ENCODE measurements around the gene UMAD1.

The UMAD1 gene

GRCh38 chr7:7694542-7694941 lies 54.0 kb downstream of the UMAD1 start:
- DNase-seq (ENCODE audit: extremely low read depth, insufficient read length), result no peak
- Histone ChIP-seq H3K36me3 (ENCODE audit: control insufficient read depth, insufficient read depth, low read length) (no peaks in the 10 kb centered on the region), H3K27me3 (replicated peaks; ENCODE audit: control insufficient read depth, insufficient read depth, low read length) (no peaks in the 10 kb centered on the region), H3K4me3 (replicated peaks; ENCODE audit: low read depth, low read length) (no peak overlapping the region)
- TF ChIP-seq, protein P1, sequence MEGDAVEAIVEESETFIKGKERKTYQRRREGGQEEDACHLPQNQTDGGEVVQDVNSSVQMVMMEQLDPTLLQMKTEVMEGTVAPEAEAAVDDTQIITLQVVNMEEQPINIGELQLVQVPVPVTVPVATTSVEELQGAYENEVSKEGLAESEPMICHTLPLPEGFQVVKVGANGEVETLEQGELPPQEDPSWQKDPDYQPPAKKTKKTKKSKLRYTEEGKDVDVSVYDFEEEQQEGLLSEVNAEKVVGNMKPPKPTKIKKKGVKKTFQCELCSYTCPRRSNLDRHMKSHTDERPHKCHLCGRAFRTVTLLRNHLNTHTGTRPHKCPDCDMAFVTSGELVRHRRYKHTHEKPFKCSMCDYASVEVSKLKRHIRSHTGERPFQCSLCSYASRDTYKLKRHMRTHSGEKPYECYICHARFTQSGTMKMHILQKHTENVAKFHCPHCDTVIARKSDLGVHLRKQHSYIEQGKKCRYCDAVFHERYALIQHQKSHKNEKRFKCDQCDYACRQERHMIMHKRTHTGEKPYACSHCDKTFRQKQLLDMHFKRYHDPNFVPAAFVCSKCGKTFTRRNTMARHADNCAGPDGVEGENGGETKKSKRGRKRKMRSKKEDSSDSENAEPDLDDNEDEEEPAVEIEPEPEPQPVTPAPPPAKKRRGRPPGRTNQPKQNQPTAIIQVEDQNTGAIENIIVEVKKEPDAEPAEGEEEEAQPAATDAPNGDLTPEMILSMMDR (IDR thresholded peaks at IDR 0.05; ENCODE audit: insufficient read depth, low read length, poor library complexity, severe bottlenecking), result no peak

DNA sequence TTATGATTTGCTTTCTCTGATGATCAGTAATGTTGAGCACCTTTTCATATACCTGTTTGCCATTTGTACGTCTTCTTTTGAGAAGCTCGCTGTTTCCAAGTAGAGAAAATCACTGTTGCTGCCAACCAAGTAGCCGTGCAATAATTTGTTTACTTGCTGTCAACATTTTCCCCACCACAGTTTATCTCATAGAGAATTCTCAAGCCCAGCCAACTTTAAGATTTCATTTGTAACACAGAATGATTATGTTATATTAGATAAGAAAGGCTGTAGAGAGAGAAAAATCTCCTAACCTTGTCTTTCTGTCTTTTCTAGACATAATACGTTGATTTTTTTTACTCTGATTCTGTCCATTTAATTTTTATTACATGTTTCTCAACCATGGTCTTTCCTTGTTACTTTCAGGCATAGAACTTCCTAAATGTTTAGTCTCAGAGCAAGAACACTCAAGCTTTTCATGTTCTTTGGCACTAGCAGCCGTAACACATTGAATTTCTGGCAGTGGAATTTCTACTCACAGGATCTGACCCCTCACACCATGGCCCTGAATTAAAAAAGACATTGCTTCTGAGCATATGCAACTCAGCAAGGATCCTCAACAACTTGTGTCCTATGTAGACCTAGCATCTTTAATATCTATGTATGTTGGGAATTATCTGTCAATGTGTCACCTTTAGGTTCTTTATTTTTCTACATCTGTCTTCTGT lies 54.7 kb downstream of the UMAD1 start:
- H3K36me3 ChIP-seq (ENCODE audit: control insufficient read depth, insufficient read depth, low read length), result no peaks in the 10 kb centered on the region
- TF ChIP-seq, protein P1 (IDR thresholded peaks at IDR 0.05; ENCODE audit: insufficient read depth, low read length, poor library complexity, severe bottlenecking), result no peak
- no peak for DNase-seq (ENCODE audit: extremely low read depth, insufficient read length)
- no peak overlapping the region for H3K4me3 ChIP-seq (replicated peaks; ENCODE audit: low read depth, low read length)
- no peaks in the 10 kb centered on the region for H3K27me3 ChIP-seq (replicated peaks; ENCODE audit: control insufficient read depth, insufficient read depth, low read length)

DNA sequence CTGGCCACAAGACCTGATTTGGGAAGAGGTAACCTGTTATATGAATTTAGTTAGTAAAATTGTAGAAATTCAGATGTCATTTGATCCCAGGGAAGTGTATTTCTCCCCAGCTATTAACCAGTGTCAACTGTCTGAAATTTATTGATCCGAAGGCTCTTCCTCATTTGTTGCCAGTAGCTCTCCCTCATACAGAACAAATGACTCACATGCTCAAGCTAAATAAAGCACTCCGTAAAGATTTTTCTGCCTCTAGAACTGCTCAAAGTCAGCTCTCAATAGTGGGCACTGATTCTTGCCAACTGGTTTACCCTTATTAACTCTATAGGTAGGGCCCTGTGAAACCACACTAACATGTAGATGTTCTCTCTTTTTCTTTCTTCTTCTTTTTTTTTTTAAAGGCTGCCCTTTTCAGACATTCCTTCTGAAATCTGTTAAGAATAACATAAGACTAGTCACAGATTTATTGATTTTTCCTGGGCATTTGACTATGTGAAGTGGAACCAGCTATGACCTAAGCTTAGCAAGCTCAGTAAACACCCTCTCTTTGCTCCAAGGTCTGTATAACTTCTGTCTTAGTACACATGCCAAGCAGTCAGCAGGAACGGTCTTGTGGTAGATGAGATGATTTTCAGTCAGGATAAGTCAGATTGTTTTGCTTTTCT lies 56.0 kb downstream of the UMAD1 start:
- no peak for DNase-seq (ENCODE audit: extremely low read depth, insufficient read length)
- TF ChIP-seq, protein P1 (IDR thresholded peaks at IDR 0.05; ENCODE audit: insufficient read depth, low read length, poor library complexity, severe bottlenecking), result no peak
- Histone ChIP-seq H3K4me3 (replicated peaks; ENCODE audit: low read depth, low read length) (no peak overlapping the region), H3K27me3 (replicated peaks; ENCODE audit: control insufficient read depth, insufficient read depth, low read length) (no peaks in the 10 kb centered on the region), H3K36me3 (ENCODE audit: control insufficient read depth, insufficient read depth, low read length) (no peaks in the 10 kb centered on the region)

DNA sequence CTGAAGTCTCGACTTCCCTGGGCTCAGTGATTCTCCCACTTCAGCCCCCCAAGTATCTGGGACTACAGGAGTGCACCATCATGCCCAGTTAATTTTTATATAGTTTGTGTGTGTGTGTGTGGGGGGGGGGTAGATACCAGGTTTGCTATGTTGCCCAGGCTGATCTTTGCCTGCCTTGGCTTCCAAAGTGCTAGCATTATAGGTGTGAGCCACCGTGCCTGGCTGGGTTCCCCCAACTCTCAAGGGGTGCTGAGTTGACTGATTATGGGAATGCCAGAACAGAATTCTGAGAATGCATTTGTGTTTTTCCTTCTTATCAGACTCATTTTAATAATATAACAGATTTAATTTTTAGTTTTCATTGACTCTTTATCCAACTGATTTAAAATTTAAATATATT lies 58.4 kb downstream of the UMAD1 start:
- no peak for DNase-seq (ENCODE audit: extremely low read depth, insufficient read length)
- H3K36me3 ChIP-seq (ENCODE audit: control insufficient read depth, insufficient read depth, low read length), result no peaks in the 10 kb centered on the region
- H3K4me3 ChIP-seq (replicated peaks; ENCODE audit: low read depth, low read length), result no peak overlapping the region
- TF ChIP-seq, protein P1 (IDR thresholded peaks at IDR 0.05; ENCODE audit: insufficient read depth, low read length, poor library complexity, severe bottlenecking), result no peak
- H3K27me3 ChIP-seq (replicated peaks; ENCODE audit: control insufficient read depth, insufficient read depth, low read length), result no peaks in the 10 kb centered on the region

DNA sequence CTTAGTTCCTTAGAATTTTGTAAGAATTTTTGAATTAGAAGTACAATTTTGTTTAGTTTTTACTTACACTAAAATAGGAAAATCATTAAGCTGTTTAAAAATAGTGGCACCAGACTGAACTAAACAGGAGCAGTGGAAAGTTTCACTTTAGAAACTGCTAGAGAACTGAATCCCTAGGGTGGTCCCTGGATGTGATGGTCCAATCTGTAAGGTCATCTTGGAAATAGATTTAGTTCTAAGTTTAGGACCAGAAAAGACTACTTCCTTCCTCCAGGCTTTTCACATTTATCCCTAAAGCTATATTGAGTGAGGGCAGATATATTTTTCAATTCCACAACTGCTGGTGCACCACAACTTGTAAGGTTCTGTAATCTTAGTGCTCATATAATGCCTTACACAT lies 58.8 kb downstream of the UMAD1 start:
- H3K4me3 ChIP-seq (replicated peaks; ENCODE audit: low read depth, low read length), result no peak overlapping the region
- TF ChIP-seq, protein P1 (IDR thresholded peaks at IDR 0.05; ENCODE audit: insufficient read depth, low read length, poor library complexity, severe bottlenecking), result no peak
- no peaks in the 10 kb centered on the region for H3K27me3 ChIP-seq (replicated peaks; ENCODE audit: control insufficient read depth, insufficient read depth, low read length)
- DNase-seq (ENCODE audit: extremely low read depth, insufficient read length), result no peak
- H3K36me3 ChIP-seq (ENCODE audit: control insufficient read depth, insufficient read depth, low read length), result no peaks in the 10 kb centered on the region
